Measurements from ENCODE around the gene THAP10.

DNA sequence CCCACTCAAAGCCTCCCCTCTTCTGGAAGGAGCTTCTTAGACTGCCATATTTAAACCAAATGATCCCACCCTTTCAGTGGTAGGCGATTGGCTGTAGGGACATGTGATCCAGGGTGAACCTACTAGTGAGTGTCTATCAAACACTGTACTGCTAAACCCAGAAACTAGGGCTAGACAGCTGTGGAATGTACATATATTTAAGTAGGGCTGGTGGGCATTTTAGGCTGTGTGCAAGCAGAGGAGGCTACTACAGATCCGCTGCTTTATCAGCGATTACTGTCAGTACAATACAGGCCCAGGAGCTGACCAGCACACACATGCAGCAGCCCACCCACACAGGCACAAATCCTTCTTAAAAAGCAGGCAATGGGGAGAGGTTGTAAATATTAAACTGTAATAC lies 22.9 kb downstream of the THAP10 start:
- TF ChIP-seq CTCF (conservative IDR thresholded peaks at IDR 0.05) = no peak
- no peak for TF ChIP-seq ZFX (IDR thresholded peaks at IDR 0.05)
